UCSD-AML1 (cell line): ENCODE data around the gene TRIP10.

Experiments used
- DNase-seq: peaks from one replicate; lab custom pipeline; 2025; ENCODE audit not compliant: unreplicated experiment; lab: John Stamatoyannopoulos, UW

Gene TRIP10

GRCh38 chr19:6711078-6711361, 28.5 kb upstream of the TRIP10 start:
- DNase-seq = no peak

DNA sequence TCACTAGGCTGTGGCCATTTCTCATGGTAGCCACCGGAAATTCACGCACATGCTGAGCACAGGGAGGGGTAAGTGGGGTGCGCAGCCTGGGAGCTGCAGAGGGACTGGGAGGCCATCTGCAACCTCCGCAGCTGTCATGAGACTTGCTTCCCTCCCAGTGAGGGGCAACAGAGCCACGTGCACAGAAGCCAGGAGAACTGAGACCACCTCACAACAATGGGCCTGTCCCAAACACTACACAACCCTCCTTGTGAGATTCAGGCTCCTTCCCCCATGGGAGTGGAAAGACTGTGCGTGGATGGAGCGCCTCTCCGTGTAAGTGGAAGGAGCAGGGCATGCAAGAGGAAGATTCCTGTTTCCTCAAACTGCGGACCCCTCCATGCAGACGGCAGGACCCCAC, 27.9 kb upstream of the TRIP10 start:
- no peak for DNase-seq

DNA sequence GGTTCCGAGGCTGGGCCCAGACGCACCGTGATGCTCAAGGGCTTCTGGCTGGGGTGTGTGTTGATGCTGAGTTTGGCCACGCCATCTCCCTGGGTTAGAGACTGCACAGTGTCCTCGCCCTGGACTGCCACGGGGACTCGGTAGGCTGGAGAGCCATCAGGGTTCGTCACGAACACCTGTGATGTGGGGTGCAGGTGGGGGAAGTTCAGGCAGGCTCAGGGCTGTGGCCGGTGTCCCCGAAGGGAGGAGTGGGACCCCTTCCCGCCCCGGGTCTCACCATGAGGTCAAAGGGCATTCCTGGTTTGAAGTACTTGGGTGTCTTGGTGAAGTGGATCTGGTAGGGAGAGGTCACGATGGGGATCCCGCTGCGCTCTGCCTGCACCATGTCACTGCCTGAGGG, 27.2 kb upstream of the TRIP10 start:
- DNase-seq = no peak

- no peak for DNase-seq
Measured at GRCh38 chr19:6712692-6713670, 26.5 kb upstream of the TRIP10 start.

DNA sequence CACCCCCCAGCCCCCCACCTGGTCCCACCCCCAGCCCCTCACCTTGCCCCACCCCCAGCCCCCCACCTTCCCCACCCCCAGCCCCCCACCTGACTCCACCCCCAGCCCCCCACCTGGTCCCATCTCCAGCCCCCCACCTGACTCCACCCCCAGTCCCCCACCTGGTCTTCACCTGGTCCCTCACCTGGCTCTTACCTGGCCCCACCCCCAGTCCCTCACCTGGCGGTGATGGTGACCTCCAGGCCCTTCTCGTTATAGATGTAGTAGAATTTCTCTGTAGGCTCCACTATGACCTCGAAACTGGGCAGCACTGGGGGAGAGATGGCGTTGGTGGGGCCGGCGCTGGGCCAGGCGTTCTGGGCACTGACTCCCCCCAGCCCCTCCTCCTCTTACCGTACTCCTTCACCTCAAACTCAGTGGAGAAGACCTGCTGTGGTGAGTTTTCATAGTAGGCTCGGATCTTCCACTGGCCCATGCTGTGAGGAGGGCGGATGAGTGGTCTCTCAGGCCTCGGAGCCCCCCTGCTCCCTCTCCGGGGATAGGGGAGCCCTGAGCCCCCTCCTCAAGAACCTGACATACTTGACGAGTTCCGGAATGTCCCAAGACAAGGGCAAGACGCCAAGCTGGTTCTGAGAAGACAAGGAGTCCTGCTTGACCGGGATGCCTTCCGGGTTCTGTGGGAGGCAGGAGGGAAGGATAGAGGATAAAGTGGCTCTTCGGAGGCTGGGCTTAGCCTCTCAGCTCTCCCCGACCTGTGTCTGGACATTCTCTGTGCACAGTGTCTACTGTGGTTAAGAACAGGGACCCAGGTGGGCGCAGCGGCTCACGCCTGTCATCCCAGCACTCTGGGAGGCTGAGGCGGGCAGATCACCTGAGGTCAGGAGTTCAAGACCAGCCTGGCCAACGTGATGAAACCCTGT, 25.4 kb upstream of the TRIP10 start:
- no peak for DNase-seq

DNA sequence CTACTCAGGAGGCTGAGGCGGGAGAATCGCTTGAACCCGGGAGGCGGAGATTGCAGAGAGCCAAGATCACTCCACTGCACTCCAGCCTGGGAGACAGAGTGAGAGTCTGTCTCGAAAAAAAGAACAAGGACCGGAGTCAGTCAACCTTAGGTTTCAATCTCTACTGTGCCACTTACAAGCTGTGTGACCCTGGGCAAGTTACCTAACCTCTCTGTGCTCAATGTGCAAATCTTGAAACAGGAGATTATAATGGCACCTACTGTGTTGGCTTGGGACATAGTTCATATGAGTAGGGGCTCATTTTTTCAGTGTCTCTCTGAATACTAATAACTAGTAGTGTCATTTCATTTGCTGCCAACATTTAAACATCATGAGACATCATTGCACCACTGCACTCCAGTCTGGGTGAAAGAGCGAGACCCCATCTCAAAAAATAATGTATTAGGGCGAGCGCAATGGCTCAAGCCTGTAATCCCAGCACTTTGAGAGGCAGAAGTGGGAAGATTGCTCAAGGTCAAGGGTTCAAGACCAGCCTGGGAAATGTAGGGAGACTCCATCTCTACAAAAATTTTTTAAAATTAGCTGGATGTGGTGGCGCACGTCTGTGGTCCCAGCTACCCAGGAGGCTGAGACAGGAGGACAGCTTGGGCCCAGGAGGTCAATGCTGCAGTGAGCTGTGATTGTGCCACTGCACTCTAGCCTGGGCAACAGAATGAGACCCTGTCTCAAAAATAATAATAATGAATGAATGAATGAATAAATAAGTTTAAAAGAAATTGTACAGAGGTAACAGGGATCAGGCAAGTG, 24.5 kb upstream of the TRIP10 start:
- no peak for DNase-seq

DNA sequence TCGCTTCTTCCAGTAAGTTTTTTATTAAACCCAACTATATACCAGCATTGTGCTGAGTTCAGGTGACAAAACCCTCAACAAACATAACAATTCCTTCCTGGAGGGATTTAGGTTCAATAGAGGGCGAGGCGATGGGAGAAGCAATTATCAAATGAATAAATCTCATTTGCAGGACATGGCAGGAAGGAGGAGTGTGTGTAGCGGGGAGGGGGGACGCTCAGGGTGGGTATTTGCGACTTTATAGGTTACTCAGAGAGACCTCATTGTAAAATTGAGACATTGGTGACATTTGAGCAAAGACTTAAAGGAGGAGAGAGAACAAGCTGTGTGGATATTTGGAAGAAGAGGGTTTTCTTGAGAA, 22.9 kb upstream of the TRIP10 start:
- DNase-seq = no peak

DNA sequence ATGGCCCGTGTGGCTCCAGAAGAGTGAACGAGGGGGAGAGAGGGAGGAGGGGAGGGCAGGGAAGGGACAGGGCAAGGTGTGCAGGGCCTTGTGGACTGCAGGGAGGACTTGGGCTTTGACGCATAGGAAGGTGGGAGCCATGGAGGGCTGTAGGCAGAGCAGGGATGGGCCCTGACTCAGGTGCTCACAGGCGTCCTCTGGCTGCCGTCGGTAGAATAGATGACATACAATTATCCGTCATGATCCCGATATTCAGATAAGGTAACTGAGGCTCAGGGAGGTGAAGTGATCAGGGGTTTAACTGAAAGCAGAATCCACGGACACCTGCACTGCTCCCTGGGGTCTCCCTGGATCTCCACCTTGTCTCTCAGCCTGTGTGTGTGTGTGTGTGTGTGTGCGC, 22.4 kb upstream of the TRIP10 start:
- no peak for DNase-seq

- DNase-seq = no peak
Measured at GRCh38 chr19:6717441-6717971, 22.0 kb upstream of the TRIP10 start.

DNA sequence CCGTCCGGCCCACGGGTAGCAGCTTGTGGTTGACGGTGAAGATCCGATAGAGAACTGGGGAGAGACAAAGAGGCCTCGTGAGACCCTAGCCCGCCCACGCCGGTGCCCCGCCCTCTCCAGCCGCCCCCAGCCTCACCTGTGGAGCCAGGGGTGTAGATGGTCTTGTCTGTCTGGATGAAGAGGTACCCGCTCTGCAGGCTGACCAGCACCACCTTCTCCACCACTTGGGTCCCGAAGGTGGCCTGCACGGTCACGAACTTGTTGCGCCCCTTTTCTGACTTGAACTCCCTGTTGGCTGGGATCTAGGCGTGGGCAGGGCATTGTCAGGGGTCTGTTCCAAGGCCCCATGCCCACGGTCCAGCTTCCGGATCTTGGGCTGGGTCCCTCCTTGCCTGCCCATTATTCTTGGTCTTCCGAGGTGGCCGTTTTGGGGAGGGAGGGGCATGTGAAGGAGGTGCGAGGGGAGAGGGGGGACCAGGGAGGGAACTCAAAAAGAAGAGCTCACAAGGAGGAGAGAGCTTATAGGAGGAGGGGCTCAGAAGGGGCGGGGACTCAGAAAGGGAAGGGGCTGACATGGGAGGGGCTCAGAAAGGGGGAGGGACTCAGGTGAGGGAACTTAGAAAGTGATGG, 21.3 kb upstream of the TRIP10 start:
- DNase-seq = no peak

- no peak for DNase-seq
Measured at GRCh38 chr19:6718741-6719539, 20.5 kb upstream of the TRIP10 start.

DNA sequence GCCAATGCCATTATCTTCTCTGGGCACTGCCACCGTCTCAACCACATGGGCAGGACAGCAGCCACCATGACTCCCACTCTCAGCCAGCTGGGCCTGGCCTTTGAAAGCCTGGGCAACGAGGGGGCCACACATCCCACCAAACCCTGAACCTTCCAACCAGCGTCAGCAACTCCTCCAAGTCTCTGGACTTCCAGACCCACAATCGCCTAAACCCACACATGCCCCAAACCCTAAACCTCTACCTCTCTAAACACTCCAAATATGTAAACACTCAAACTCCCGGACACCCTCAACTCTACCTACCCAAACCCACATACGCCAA, 20.0 kb upstream of the TRIP10 start:
- DNase-seq = no peak

DNA sequence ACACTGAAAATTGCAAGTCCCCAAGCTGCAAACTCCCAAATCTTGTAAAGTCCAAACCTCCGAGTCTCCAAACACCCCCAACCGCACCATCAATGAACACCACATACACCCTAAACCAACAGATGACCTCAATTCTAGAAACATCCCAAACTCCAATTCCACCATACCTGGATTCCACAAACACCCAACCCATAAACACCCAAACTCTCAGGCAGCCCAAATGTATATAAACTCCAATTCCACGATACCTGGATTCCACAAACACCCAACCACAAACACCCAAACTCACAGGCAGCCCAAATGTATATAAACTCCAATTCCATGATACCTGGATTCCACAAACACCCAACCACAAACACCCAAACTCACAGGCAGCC, 19.5 kb upstream of the TRIP10 start:
- DNase-seq = no peak

DNA sequence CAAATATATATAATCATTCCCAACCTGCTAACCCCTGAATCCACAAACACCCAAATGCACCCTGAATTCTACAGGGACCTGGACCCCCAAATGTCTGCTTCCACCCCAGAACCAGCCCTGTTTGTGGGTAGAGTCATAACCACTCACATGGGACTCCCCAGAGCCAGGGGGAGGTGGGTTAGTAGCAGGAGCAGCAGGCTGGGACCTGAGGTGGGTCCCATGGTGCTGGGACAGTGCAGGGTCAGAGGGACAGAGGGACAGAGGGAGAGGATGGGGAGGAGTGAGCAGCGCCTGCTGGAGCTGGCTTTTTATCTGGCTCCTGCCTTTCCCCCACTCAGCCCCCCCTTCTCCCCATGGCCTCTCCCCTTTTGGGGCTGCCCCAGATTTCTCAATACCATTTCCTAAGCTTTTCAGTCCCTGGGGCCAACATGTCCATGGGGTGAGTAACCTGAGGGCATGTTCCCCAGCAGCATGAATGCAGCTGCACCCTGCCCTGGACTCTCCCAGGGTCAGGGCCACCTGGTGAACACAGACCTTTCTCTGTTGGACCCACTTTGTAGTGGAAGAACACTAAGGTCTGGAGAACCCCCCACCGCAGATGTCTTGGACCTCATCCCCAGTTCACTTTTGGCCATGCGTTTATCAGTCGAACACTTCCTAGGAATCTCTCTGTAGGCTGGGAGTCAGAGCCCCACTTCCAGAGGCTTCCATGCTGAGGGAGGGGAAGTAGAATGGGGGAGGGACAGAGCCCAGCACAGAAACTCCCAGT, 18.9 kb upstream of the TRIP10 start, which contains the start of gene C3:
Gene C3 (minus strand): TSS at position 282 of the 769 bp plus-strand sequence. CDS start 61 bp downstream, at position 221.
- DNase-seq = no peak

- no peak for DNase-seq
Measured at GRCh38 chr19:6721138-6721474, 18.4 kb upstream of the TRIP10 start.

- DNase-seq = no peak
Measured at GRCh38 chr19:6721773-6722172, 17.7 kb upstream of the TRIP10 start.

DNA sequence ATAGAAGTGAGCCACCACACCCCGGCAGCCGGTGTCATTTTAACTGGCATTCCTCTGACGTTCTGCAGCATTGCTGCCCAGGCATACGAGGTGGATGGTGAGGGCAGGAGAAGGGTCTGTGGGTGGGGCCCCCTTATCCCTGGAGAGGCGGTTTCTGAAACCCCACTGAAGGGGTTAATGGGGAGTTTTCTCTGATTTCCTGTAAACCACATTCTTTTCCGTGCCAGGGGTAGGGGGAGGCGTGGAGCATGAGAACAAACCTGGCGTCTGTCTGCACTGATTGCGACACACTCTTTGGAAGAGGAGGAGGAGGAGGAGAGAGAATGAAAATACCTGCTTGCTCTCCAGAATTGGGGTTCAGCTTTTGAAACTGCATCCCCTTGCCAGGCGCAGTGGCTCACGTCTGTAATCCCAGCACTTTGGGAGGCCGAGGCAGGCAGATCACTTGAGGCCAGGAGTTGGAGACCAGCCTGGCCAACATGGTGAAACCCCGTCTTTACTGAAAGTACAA, 16.3 kb upstream of the TRIP10 start:
- no peak for DNase-seq

DNA sequence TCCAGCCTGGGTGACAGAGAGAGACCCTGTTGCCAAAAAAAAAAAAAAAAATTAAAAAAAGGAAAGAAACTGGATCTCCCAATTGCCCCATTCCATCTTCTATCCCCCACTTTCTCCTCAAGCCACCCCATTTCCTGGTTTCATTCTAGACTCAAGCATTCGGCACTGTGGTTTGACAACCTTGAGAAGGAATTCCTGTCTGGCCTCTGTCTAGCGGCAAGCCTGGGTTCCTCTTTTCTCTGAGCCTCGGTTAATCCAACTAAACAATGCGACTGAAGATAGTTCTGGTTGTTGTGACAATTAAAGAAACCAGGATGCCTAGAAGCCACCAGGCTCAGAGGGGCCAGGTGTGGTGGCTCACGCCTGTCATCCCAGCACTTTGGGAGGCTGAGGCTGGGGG, 15.7 kb upstream of the TRIP10 start:
- peak; percentile 46 for DNase-seq
